ENCODE data around the gene DACH1. TPM values are rescaled to one million over a fixed set of nuclear protein-coding genes. Genes with fewer than 3 reads are reported as not detected.

DACH1 gene
- total RNA-seq, 4 donors from 2014 or later: 2.2 to 5.9 (median 2.8) TPM

DNA sequence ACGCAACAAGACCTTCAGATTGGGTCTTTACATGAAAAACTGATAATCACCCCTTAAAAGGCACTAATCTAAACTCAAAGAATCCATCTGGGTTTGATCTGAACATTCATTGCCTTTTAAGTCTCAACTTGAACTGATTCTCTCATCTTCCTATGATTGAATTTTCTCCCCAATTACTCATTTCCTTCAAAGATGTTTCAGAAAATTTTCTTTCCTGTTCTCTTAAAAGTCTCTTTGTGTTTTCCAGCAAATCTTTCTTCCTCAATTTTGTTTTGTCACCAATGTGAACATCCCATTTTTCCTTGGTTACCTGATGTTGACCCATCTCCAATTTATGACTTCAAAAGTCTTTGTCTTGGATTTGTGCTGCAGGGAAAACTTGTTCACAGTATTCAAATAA, 234.3 kb downstream of the DACH1 start:
- Histone ChIP-seq H3K27ac (no peak overlapping the region), H3K4me1 (no peaks in the 10 kb centered on the region), H3K27me3 (no peaks in the 10 kb centered on the region), H3K36me3 (no peaks in the 10 kb centered on the region), H3K4me3 (no peak overlapping the region), H3K9me3 (no peaks in the 10 kb centered on the region)
- 87 to 94% methylated on average over 1 of the region's 1 CpG for WGBS, 2 donors
- TF ChIP-seq POLR2A (IDR thresholded peaks at IDR 0.05): no peak
- TF ChIP-seq EP300 (IDR thresholded peaks at IDR 0.05): no peak
- TF ChIP-seq, protein P1, sequence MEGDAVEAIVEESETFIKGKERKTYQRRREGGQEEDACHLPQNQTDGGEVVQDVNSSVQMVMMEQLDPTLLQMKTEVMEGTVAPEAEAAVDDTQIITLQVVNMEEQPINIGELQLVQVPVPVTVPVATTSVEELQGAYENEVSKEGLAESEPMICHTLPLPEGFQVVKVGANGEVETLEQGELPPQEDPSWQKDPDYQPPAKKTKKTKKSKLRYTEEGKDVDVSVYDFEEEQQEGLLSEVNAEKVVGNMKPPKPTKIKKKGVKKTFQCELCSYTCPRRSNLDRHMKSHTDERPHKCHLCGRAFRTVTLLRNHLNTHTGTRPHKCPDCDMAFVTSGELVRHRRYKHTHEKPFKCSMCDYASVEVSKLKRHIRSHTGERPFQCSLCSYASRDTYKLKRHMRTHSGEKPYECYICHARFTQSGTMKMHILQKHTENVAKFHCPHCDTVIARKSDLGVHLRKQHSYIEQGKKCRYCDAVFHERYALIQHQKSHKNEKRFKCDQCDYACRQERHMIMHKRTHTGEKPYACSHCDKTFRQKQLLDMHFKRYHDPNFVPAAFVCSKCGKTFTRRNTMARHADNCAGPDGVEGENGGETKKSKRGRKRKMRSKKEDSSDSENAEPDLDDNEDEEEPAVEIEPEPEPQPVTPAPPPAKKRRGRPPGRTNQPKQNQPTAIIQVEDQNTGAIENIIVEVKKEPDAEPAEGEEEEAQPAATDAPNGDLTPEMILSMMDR (IDR thresholded peaks at IDR 0.05): no peak
- no peak for DNase-seq (ENCODE audit: low spot score in 2 of 2)

DNA sequence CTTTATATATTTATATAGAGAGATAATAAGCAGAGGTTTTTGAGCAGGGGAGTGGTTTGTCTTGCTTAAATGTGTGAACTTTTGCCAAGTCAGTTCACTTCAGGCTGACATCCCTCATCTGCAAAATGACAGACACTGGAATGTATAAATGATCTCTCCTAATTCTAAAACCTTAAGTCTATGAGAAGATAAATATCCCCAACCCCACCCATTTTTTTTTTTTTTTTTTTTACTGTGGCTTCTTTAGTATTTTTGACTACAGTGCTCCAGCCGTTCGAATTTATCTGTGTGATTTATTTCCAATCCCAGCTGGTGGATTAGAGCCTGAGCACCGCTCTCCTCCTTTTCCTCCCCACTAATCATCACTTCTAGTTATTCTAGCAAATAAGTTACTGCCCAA, 234.8 kb downstream of the DACH1 start:
- Histone ChIP-seq H3K27ac (no peak overlapping the region), H3K36me3 (no peaks in the 10 kb centered on the region), H3K27me3 (no peaks in the 10 kb centered on the region), H3K9me3 (no peaks in the 10 kb centered on the region), H3K4me3 (no peak overlapping the region), H3K4me1 (no peaks in the 10 kb centered on the region)
- TF ChIP-seq POLR2A (IDR thresholded peaks at IDR 0.05): no peak
- TF ChIP-seq, protein P1 (IDR thresholded peaks at IDR 0.05): no peak
- TF ChIP-seq EP300 (IDR thresholded peaks at IDR 0.05): no peak
- WGBS, 2 donors: 71 to 85% methylated on average over 3 of the region's 3 CpGs
- no peak for DNase-seq (ENCODE audit: low spot score in 2 of 2)

DNA sequence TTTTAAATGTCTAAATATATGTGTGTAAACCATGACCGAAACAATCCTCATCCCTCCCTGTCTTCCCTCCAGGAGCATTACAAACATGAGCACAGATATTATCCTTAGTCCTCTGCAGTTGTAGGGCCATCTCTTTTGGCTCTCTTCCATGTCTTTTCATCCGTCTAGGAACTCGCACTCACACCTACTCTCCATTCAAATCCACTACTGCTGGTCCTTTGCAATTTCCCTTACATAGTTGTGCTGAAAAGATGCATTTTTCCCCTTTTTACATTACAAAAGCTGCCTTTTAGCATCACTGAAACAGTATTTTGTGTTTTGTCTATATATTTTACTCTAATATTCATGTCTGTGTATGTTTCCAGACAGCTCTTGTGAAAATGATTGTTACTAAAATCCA, 237.8 kb downstream of the DACH1 start:
- no peaks in the 10 kb centered on the region for H3K27me3 ChIP-seq
- no peak for DNase-seq (ENCODE audit: low spot score in 2 of 2)
- WGBS, 2 donors: 76 to 79% methylated on average over 3 of the region's 3 CpGs
- H3K4me1 ChIP-seq: peaks cover 0 to 6% (median 0%) of the 10 kb centered on the region in 4 donors
- H3K27ac ChIP-seq: no peak overlapping the region
- no peak overlapping the region for H3K4me3 ChIP-seq
- no peaks in the 10 kb centered on the region for H3K36me3 ChIP-seq
- TF ChIP-seq, protein P1 (IDR thresholded peaks at IDR 0.05): no peak
- no peak for TF ChIP-seq EP300 (IDR thresholded peaks at IDR 0.05)
- no peak for TF ChIP-seq POLR2A (IDR thresholded peaks at IDR 0.05)
- no peaks in the 10 kb centered on the region for H3K9me3 ChIP-seq

DNA sequence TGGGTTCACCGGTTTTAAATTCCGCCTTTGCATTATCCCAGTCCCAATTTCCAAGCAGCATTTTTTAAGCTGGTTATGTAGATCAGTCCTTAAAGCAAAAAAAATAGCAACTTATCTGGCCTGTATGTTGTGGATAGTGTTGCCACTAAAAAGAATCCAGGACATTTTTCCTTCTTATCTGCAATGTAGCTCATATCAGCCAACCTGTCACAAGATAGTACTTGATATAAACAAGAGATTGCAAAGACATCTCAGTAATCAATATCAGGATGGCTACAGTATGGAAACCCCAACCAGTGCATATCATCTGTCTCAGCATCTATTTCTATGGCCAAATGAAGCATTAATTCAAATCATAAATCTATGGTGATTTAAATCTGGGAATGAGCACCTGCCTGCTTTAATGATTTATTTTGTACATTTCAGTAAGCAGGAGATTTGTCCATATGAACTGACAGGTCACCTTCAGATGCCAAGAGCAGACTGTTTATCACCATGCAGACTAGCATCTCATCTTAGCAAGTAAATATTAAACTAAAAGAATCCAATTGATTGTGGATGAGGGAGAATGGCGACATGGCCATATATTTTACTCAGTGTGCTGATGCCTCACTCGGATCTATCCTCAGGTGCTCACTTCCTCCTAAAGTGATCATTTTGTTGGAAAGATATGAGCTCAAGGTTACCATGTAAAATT, 240.4 kb downstream of the DACH1 start:
- H3K4me1 ChIP-seq: peaks cover 0 to 6% (median 0%) of the 10 kb centered on the region in 4 donors
- 82 to 89% methylated on average over 4 of the region's 4 CpGs for WGBS, 2 donors
- H3K9me3 ChIP-seq: no peaks in the 10 kb centered on the region
- no peak overlapping the region for H3K4me3 ChIP-seq
- no peaks in the 10 kb centered on the region for H3K36me3 ChIP-seq
- H3K27ac ChIP-seq: no peak overlapping the region
- no peak for TF ChIP-seq POLR2A (IDR thresholded peaks at IDR 0.05)
- TF ChIP-seq, protein P1 (IDR thresholded peaks at IDR 0.05): no peak
- TF ChIP-seq EP300 (IDR thresholded peaks at IDR 0.05): no peak
- H3K27me3 ChIP-seq: no peaks in the 10 kb centered on the region
- no peak for DNase-seq (ENCODE audit: low spot score in 2 of 2)

DNA sequence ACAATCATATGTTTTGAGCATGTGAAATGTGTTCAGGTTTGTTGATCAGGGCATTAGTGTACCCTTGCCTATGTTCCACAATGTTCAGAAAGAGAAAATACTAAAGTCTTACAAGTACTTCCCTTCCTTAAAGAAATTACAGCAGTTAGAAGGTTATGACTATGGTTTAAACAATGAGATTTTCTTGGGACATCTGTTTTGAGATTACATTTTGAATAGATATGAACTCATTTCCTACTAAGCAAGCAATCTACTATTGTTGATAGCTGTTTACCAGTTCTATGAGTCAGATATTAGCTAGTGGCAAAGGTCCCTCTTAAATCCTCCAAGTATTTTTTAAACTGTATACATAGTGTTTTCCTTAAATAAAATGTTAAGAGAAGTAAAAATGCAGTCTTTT, 241.3 kb downstream of the DACH1 start:
- no peak for DNase-seq (ENCODE audit: low spot score in 2 of 2)
- H3K27ac ChIP-seq: no peak overlapping the region

More for the DNA sequence above, 241.3 kb downstream of the DACH1 start:
- no peaks in the 10 kb centered on the region for H3K27me3 ChIP-seq
- no peaks in the 10 kb centered on the region for H3K9me3 ChIP-seq
- H3K4me3 ChIP-seq: no peak overlapping the region
- H3K36me3 ChIP-seq: no peaks in the 10 kb centered on the region
- TF ChIP-seq POLR2A (IDR thresholded peaks at IDR 0.05): no peak
- TF ChIP-seq, protein P1 (IDR thresholded peaks at IDR 0.05): no peak
- TF ChIP-seq EP300 (IDR thresholded peaks at IDR 0.05): no peak
- H3K4me1 ChIP-seq: peaks cover 0 to 6% (median 0%) of the 10 kb centered on the region in 4 donors

All from tibial nerve (tissue), 4 donors.